Measurements from ENCODE around the gene PLEKHA4.

DNA sequence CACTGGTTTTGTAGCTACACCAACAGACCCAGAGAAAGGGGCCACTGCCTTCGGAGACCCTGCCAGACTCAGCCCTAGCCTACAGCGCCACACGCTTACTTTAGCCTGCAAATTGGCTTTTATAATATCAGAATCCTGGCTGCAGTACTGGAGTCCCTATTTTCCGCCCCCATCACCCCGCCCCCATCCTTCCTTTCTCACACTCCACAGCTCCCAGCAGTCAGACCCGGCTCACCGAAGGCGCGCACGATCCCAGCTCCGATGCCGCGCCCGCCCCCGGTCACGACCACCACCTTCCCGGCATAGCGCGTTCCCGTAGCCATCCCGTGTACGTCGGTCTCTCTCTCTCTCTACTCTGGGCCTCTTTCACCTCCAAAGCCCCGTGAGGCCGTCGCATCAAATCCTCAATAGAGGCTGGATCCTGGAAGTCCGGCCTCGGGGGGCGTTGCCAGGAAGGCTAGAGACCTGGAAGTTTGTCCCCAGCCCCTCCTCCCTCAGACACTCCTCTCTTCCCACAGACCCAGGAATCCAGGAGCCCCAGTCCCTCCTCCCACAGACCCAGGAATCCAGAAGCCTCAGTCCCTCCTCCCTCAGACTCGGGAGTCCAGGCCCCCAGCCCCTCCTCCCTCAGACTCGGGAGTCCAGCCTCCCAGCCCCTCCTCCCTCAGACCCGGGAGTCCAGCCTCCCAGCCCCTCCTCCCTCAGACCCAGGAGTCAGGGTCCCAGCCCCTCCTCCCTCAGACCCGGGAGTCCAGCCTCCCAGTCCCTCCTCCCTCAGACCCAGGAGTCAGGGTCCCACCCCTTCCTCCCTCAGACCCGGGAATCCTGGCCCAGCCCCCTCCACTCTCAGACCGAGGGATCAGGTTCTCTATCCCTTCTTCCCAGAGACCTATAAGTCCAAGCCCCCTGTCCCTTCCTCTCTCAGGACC lies 32.1 kb downstream of the PLEKHA4 start, which contains the start of gene HSD17B14:
- TF ChIP-seq, protein P1, sequence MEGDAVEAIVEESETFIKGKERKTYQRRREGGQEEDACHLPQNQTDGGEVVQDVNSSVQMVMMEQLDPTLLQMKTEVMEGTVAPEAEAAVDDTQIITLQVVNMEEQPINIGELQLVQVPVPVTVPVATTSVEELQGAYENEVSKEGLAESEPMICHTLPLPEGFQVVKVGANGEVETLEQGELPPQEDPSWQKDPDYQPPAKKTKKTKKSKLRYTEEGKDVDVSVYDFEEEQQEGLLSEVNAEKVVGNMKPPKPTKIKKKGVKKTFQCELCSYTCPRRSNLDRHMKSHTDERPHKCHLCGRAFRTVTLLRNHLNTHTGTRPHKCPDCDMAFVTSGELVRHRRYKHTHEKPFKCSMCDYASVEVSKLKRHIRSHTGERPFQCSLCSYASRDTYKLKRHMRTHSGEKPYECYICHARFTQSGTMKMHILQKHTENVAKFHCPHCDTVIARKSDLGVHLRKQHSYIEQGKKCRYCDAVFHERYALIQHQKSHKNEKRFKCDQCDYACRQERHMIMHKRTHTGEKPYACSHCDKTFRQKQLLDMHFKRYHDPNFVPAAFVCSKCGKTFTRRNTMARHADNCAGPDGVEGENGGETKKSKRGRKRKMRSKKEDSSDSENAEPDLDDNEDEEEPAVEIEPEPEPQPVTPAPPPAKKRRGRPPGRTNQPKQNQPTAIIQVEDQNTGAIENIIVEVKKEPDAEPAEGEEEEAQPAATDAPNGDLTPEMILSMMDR (IDR thresholded peaks at IDR 0.05), result no peak
- TF ChIP-seq POLR2A (IDR thresholded peaks at IDR 0.05; ENCODE audit: low read depth) (no peak), POLR2AphosphoS5 (IDR thresholded peaks at IDR 0.05) (no peak), EP300 (IDR thresholded peaks at IDR 0.05) (no peak)

Measured in esophagus muscularis mucosa (tissue), 4 donors.